Medulla oblongata (tissue), 1 donor: ENCODE data around the gene SPAG5.
A peak's percentile ranks its signal among the peaks of the same experiment; 100 is the strongest.
"Not testable (repeated sequence)": the region's sequence is repeated elsewhere in the genome, so short reads cannot be mapped to it uniquely, and the experiment has no call there.

Experiments
- DNase-seq: peaks from one replicate; pipeline ENCODE4 v3.0.0-alpha.2; 2015; ENCODE audit errors: extremely low spot score

Gene SPAG5

DNA sequence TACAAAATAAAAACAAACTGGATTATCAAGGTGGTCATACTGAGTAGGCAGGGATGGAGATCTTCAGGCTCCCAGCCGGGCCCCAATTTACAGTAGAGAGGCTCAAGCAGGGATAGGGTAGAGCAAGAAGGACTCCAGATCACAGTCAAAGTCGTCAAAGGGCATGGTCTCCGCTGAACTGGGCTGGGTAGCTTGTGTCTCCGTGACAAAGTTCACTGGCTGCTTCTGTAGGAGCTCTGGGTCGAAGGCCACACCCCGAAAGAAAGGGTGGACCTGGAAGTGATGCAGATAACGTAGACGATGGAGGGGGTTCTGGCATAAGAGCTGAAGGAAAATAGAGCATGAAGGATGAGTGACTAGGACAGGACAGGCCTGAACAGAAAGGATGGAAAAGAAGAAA lies 11.6 kb upstream of the SPAG5 start:
- no peak for DNase-seq

DNA sequence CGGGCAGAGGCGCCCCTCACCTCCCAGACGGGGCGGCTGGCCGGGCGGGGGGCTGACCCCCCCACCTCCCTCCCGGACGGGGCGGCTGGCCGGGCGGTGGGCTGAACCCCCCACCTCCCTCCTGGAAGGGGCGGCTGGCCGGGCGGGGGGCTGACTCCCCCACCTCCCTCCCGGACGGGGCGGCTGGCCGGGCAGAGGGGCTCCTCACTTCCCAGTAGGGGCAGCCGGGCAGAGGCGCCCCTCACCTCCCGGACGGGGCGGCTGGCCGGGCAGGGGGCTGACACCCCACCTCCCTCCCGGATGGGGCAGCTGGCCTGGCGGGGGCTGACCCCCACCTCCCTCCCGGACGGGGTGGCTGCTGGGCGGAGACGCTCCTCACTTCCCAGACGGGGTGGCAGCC lies 5.2 kb upstream of the SPAG5 start:
- not testable (repeated sequence) for DNase-seq

DNA sequence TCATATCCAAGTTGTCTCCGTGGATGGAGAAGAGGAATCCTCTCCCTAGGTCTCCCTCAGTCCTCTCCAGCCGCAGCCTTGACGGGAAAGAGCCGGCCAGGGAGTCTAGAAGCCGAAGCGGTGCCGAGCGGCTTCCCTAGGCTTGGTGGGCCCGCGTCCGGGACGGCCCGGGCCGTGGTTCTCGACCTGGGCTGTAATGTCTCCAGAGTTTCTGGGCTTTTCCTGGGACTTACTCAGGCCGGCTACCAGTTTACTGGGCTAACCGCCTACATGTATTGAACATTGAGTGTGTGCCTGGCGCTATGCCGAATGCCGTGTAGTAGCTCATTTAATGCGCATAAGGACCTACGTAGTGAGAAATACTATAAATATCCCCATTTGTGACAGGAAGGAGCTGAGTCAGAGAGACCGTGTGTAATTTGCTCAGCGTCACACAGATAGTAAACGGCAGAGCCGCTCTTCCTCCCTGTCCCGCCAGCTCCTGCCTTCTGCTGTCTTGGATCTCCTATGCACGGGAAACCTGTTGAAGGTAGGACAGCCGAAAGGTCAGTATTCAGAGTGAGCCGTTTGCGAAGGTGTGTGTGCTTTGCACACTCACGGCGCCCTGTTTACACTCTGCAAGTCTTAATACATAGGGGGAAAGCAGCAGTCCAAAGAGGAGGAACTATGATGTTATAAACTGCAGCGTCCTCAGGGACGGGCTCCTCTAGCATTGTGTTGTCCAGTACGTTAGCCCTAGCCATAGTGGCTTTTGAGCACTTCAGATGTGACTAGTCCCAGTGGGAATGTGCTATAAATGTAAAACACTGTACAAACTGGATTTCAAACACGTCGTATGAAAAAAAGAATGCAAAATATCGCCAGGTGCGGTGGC lies 723 bp upstream of the SPAG5 start:
- DNase-seq = peak; percentile 45

DNA sequence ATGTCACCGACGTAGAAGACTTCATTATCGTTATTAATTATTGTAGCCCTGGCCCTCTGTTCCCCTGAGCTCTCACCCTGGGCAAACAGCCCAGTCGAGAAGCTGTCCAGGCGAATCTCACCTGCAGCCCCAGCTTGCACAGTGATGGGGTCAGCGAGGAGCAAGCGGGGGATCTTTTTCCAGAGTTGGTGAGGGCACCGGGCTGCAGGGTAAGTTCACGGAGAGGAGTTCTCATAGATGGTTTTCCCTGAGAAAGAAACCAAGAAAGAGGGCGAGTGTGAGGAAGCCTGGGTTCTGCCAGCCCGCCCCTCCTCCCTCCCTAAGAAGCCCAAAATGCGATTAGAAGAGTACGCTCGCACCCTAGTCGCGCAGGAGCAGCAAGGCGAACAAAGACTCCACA lies 436 bp downstream of the SPAG5 start:
- no peak for DNase-seq

DNA sequence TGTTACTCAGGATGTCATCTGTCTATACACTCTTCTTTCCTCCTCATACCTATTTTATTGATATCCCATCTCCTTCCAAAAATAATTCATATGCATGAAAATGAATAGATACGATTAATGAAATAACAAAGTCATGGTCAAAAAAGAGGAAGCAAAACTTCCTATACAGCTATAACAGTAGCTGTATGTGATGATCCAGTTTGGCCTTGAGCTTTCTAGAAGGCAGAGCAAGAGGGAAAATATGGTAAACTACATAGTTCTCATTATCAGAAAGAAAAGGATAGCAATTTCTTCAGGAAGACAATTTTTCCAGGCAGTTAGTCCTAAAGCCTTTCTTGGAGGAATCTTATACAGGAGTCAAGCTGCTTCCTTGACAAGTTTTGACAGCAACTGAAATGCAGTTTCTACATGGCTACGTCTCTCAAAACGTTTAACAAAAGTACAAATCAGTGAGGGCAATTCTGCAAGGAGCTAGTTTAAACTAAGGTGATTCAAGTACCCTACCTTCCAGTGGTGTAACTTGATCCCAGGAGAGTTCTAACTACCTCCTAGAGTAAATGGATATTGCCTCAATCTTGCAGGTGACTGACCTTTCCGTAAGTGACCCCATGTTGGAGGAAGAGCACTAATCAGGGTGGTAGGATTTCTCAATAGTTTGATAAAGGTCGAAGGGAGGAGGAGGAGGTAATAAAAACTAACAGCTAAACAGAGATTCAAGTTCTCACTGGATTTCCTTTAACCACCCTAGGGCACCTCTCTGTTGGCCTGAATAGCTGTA lies 1.0 kb downstream of the SPAG5 start:
- no peak for DNase-seq

DNA sequence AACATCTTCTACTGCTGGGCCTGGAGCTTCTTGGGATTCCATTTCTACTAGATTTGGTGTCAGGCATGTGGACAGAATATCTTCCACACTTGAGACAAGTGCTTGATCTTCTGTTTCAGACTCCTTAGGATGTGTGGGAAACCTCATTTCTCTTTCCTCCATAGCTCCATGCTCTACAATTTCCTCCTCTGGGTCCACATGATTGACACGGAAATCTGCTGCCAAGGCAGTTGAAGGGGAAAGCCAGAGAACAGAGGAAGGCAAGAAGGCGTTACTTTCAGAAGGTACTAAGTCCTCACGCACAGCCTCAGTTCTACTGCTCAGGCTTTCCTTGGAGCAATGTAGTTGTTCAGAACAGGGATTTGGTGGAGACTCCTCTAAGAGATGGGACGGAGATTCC lies 6.6 kb downstream of the SPAG5 start:
- no peak for DNase-seq

DNA sequence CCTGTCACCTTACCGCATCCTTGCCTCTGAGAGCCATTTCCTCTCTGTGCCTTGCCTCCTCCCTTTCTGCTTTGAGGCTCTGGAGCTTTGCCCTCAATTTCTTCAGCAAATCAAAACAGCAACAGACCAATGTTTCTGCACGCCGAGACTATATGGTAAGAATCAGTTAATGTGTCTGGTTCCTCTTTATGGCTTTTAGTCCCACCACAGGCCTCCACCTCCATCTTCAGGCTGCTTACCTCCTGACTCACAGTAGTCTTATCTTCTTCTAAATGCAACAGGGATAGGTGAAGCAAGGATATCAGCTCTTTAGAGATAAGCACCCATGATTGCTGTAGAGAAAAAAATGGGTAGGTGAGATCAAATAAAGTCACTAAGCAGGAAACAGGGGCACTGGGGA lies 13.0 kb downstream of the SPAG5 start:
- DNase-seq = no peak

DNA sequence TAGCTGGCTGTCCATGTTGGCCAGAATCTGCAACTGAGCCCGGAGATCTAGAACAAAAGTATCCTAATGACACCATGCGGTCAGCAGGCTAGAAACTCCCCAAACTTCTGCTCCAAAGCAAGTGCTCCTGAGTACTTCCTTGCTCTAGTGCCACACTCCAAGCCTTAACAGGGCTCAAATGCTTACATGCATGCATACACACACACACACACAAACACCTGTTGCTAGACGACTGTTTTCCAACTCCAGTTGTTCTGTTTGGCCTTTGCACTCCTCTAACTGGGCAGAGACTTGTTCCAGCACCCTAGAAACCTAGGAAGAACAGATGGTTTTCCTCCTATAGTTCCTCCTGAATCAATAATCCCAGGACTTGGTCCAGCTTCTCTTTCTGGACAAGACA lies 14.4 kb downstream of the SPAG5 start:
- DNase-seq = no peak

DNA sequence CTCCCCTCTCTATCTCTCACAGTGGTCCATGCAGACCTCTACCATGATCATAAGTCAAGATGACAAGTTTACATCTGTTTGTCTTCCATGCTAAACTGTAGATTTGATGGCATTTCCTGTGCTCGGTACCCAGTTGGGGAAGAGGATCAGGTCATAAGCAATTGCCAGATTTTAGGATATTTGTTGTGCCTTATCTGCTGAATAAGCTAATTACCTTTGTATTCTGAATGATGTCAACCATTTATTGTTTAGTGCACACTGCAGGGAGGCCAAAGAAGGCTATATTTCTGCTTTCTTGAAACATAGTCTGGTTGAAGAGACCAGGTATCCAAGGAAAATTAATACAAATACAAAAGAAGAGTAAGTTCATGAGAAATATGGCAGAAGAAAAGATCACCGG lies 16.3 kb downstream of the SPAG5 start:
- no peak for DNase-seq

DNA sequence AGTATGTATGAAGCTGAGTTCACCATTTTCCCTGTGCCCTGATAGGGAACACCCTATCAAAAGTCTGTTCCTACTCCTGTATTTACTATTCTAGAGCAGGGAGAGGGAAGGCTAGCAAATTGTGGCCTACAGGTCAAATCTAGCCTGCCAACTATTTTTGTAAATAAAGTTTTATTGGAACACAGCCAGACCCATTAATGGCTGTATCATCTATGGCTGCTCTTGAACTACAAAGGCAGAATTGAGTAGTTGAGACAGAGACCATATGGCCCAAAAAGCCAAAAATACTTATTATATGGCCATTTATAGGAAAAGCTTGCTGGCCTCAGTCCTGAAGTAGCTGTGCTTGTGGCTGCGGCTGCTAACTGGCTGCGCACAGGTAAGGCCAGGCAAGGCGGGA lies 17.9 kb downstream of the SPAG5 start:
- DNase-seq = no peak

DNA sequence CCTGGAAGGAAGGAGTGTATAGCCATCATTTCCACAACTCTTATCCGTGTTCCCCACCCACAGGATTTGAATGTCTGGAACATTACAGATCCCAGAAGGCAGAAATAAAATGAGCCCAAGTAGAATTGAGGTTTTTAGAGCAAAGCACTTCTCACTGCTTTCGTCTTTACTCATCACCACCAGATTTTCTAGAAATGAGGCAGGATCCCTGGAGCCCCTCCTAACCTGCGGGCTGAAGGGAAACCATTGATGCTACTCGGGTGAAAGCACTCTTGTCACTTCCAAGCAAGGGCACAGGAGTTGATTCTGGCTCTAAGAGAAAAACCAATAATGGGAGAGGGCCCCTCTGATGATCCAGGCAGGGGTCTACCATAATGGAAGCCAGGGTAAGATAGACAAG lies 19.3 kb downstream of the SPAG5 start:
- DNase-seq = no peak

DNA sequence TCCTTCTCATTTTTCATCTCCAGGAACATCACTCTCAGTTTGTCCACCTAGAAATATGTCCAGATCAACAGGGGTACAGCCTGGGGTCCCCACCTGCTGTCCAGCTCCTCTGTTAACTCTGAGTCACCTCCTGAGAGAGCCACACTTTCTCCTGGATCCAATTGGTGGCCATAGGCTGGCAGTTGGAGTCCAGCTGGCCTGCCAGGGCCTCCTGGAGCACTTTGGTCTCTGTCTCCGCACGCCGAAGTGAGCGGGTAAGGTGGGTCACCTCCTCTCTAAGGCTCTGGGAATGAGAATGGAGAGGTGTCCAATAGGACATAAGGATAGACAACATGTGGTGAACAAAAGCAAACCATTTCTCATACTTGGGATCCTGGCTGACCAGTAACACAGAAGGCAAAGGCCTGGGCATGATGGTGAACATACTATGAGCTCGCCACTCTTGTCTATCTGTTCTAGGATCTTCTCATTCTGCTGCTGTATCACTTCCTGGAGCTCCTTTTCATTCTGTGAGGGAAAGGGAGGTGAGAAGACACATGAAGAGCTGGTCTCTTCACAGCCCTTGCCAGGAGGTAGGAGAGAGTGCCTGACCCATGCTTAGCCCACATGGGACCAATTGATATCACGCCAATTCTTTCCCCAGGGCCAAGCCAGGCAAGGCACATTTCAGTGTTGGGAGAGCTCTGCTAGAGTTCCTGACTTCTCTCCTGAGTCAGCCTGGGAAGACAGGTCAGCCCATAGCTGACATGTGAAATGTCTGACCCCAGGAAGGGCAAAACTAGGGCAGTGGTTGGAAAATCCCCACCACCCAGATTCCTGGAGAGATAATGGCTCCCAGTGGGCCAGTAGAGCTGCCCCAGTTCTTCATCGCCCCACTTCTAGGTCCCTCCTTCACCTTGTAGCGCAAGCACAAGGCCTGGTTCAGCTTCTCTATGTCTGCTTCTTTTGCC lies 20.3 kb downstream of the SPAG5 start:
- no peak for DNase-seq

DNA sequence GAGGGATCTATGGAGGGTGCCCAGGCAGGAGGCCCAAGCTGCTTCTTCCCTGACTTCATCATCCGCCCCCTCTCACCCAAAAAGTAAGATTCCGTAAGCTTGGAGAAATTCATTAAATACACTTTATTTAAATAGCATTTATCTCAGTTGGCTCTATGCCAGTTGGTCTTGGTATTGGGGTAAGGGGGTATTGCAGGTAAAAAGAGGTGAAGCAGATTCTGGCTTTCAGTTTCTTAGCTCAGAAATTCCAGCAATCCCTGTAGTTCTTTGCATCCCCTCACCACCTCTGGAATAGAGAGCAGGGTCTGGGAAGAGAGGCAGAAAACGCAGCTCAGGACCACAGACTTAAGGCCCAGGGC lies 21.4 kb downstream of the SPAG5 start:
- no peak for DNase-seq

DNA sequence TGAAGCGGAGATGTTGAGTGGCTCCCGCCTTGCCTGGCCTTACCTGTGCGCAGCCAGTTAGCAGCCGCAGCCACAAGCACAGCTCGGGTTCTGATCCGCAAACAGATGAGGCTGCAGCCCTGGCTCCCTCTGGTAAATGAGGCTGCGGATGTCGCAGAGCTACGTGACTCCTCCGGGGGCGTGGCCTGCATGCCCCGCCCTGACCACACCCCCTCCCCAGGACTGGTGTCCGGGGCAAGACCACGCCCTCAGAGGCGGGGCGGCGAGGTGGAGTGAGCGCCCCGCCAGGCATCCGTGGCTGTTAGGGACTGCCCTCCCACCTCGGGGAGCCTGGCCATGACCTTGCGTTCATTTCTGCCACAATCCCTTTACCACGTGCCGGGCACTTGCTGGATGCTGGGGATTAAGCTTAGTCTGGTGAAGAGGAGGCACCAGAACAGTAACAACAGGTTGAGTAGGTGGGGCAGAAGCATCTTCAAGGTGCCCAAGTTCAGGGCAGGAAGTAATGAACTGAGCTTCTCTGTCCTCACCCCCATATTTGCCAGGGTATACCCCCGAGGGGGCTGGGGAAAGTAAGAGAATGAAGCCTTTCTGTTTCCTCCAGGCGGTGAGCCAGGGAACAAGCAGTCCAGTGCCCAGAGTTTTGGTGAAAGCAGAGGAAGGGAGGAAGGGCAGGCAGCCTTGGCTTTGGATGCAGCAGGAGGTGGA lies 21.9 kb downstream of the SPAG5 start, which contains the start of gene ALDOC:
Gene ALDOC, minus strand, starts transcription at position 138 of the 708 bp plus-strand sequence. CDS start 1,363 bp downstream, outside the sequence.
- peak; percentile 99 for DNase-seq

DNA sequence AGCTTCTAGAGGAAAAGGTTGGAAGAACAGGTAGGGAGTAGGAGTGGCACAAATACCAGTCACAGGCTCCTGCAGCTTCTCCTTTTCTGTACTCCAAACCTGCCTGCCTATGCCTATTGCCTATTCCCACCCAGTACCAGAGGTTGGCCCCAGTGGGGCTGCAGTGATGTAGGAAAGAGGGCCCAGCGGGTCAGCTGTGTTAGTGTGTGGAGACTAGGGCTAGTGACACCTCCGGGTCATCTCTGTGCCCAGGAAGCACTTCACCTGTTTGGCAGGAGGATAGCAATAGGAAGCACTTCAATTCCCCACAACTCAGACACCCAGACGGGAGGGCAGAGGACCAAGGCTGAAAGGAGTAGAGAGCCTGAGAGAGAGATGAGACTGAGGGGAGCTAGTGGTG lies 22.8 kb downstream of the SPAG5 start:
- DNase-seq = not testable (repeated sequence)

DNA sequence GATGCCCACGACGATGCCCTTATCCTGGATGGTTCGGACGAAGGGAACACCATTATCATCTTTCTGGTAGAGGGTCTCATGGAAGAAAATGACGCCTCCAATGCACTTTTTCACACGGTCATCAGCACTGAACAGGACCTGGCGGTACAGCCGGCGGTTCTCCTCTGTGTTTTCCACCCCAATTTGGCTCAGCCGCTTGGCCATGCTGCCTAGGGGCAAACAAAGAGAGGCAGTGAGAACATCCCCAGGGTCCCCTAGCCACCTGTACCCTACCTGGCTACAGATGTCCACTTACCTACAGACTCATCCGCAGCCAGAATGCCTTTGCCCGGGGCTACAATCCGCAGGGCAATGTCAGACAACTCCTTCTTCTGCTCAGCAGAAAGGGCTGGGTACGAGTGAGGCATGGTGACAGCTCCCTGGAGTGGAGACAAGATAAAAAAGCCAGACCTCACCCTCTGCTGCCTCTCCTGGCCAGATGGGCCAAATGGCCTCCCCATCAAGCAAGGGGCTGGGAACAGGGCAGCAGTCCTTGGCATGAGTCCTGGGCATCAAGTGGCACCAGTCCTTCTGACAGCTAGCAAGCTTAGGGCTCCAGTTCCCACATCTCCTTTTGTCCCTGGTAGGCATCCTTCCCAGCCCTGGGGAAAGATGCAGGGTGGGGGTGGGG lies 23.6 kb downstream of the SPAG5 start:
- peak; percentile 84 for DNase-seq

DNA sequence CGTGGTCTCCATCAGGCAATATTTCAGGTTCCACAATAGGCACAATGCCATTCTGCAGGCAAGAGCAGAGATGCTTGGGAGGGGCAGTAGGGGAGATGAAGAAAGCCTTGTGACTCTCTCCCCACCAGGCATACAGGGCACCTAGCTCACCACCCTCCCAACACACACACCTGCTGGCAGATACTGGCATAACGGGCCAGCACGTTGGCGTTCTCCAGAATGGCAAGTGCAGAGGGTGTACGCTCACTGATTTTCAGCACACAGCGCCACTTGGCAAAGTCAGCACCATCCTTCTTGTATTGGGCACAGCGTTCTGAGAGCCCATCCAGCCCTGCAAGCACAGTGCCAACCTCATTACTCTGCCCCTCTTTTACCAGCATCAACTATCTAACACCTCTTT lies 24.3 kb downstream of the SPAG5 start:
- no peak for DNase-seq

DNA sequence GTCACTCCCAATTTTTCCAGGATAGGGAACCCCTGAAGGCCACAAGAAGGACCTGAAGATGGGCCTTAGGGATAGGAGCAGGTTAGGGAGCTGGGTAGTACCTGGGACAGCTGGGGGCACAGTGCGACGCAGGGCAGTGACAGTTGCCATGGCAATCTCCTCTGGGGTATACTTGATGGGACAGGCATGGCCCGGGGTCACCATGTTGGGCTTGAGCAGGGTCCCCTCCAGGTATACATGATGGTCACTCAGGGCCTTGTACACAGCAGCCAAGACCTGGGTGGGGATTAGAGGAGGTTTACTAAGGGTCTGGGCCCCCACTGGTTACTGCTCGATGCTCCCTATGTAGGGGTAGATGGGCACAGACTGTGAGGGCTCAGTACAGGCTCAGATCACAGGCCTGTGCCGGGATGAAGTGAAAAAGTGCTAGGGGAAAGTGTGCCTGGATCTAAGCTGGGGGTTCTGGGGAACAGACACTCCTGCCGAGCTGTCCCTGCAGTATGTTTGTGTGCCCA lies 24.8 kb downstream of the SPAG5 start:
- DNase-seq = no peak

DNA sequence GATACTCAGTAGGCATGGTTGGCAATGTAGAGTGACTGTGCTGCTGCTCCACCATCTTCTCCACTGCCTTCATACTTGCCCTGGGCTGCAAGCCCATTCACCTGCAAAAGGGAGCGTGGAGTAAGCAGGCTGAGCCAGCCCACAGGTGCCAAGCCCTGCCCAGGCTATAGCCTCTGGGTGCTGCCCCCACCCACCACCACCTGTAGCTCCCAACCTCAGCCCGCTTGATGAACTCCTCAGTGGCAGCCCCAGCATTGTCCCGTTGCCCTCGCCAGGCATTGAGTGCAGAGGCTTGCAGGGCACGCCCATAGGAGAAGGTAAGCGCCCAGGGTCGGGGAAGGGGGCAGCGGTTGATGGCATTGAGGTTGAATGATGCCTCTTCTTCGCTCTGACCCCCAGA lies 25.3 kb downstream of the SPAG5 start:
- no peak for DNase-seq

DNA sequence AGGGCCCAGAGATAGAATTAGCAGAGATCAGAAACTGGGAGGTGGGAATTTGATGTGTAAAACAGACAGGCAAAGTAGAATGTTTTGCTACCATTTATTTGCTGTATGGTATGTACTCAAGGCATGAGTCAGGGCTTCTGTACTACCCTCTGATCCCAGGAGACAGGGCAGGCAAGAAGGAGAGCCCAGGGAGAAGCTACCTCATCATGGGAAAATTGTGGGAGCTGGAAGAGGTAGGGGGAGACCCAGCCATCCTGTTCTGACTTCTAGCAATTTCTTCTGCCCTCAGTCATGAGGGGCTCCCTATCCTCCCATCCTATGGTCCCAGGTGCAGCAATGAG lies 25.8 kb downstream of the SPAG5 start:
- DNase-seq = no peak
